ENCODE measurements around the gene CD52.
"Not testable (repeated sequence)": the region's sequence is repeated elsewhere in the genome, so short reads cannot be mapped to it uniquely, and the experiment has no call there.

CD52 gene

GRCh38 chr1:26330276-26330675, 12.5 kb downstream of the CD52 start:
- DNase-seq (ENCODE audit: low read depth in 2 of 2): no peak

GRCh38 chr1:26333312-26333711, 15.6 kb downstream of the CD52 start:
- DNase-seq (ENCODE audit: low read depth in 2 of 2): not testable (repeated sequence)

GRCh38 chr1:26335774-26336476, 18.2 kb downstream of the CD52 start:
- no peak for DNase-seq (ENCODE audit: low read depth in 2 of 2)

GRCh38 chr1:26336477-26337205, 18.9 kb downstream of the CD52 start:
- peak; percentile 86 for DNase-seq (ENCODE audit: low read depth in 2 of 2)

- no peak for DNase-seq (ENCODE audit: low read depth in 2 of 2)
Observed at GRCh38 chr1:26337206-26337535, 19.4 kb downstream of the CD52 start.

GRCh38 chr1:26337625-26338024, 19.9 kb downstream of the CD52 start:
- no peak for DNase-seq (ENCODE audit: low read depth in 2 of 2)

GRCh38 chr1:26338670-26339069, 20.9 kb downstream of the CD52 start:
- no peak for DNase-seq (ENCODE audit: low read depth in 2 of 2)

- no peak for DNase-seq (ENCODE audit: low read depth in 2 of 2)
Observed at GRCh38 chr1:26340047-26340481, 22.3 kb downstream of the CD52 start.

GRCh38 chr1:26344147-26344920, 26.6 kb downstream of the CD52 start:
- no peak for DNase-seq (ENCODE audit: low read depth in 2 of 2)

GRCh38 chr1:26345718-26346117, 28.0 kb downstream of the CD52 start:
- no peak for DNase-seq (ENCODE audit: low read depth in 2 of 2)

- no peak for DNase-seq (ENCODE audit: low read depth in 2 of 2)
Observed at GRCh38 chr1:26346274-26347033, 28.7 kb downstream of the CD52 start.

- DNase-seq (ENCODE audit: low read depth in 2 of 2): no peak
Observed at GRCh38 chr1:26349188-26349876, 31.6 kb downstream of the CD52 start.

- no peak for DNase-seq (ENCODE audit: low read depth in 2 of 2)
Observed at GRCh38 chr1:26349877-26350244, 32.1 kb downstream of the CD52 start.

- DNase-seq (ENCODE audit: low read depth in 2 of 2): no peak
Observed at GRCh38 chr1:26350343-26350700, 32.6 kb downstream of the CD52 start.

- no peak for DNase-seq (ENCODE audit: low read depth in 2 of 2)
Observed at GRCh38 chr1:26350701-26351589, 33.2 kb downstream of the CD52 start.

- DNase-seq (ENCODE audit: low read depth in 2 of 2): no peak
Observed at GRCh38 chr1:26351590-26352337, 34.0 kb downstream of the CD52 start.

GRCh38 chr1:26352338-26352679, 34.6 kb downstream of the CD52 start:
- no peak for DNase-seq (ENCODE audit: low read depth in 2 of 2)

GRCh38 chr1:26353210-26353859, 35.6 kb downstream of the CD52 start:
- no peak for DNase-seq (ENCODE audit: low read depth in 2 of 2)

All from stimulated activated CD4-positive, alpha-beta T cell treated with anti-CD3 and anti-CD28 coated beads, Interleukin-1b, Interleukin-23, amount 100 ng/mL, for 4 hours (primary cell).